Measurements from ENCODE around the gene SST.
"Not testable (repeated sequence)": the region's sequence is repeated elsewhere in the genome, so short reads cannot be mapped to it uniquely, and the experiment has no call there.

The SST gene

GRCh38 chr3:187681756-187682155 is 11.6 kb upstream of the SST start:
- DNase-seq, result not testable (repeated sequence)

GRCh38 chr3:187679638-187680396 is 9.6 kb upstream of the SST start:
- DNase-seq, result peak; percentile 74

GRCh38 chr3:187678726-187679268 is 8.6 kb upstream of the SST start:
- DNase-seq, result peak; percentile 72

- DNase-seq, result peak; percentile 39
These were observed 7.4 kb upstream of the SST start for GRCh38 chr3:187677604-187678003.

GRCh38 chr3:187673012-187673411 is 2.8 kb upstream of the SST start:
- DNase-seq, result no peak

GRCh38 chr3:187667526-187667925 is 2.7 kb downstream of the SST start:
- DNase-seq, result no peak

- no peak for DNase-seq
These were observed 4.3 kb downstream of the SST start for GRCh38 chr3:187665764-187666402.

- no peak for DNase-seq
These were observed 5.2 kb downstream of the SST start for GRCh38 chr3:187665010-187665409.

- DNase-seq, result no peak
These were observed 7.3 kb downstream of the SST start for GRCh38 chr3:187662848-187663409.

- no peak for DNase-seq
These were observed 8.9 kb downstream of the SST start for GRCh38 chr3:187661267-187661666.

GRCh38 chr3:187651282-187651681 is 18.9 kb downstream of the SST start:
- no peak for DNase-seq

- DNase-seq, result no peak
These were observed 22.0 kb downstream of the SST start for GRCh38 chr3:187648177-187648576.

GRCh38 chr3:187646906-187647660 is 23.1 kb downstream of the SST start:
- DNase-seq, result no peak

- not testable (repeated sequence) for DNase-seq
These were observed 24.8 kb downstream of the SST start for GRCh38 chr3:187645379-187645778.

- DNase-seq, result no peak
These were observed 27.3 kb downstream of the SST start for GRCh38 chr3:187642861-187643260.

GRCh38 chr3:187641320-187642016 is 28.7 kb downstream of the SST start:
- no peak for DNase-seq

- DNase-seq, result peak; percentile 58
These were observed 29.6 kb downstream of the SST start for GRCh38 chr3:187640569-187641059.

GRCh38 chr3:187639927-187640568 is 30.1 kb downstream of the SST start:
- DNase-seq, result no peak

GRCh38 chr3:187636528-187636927 is 33.7 kb downstream of the SST start:
- DNase-seq, result no peak

- DNase-seq, result no peak
These were observed 39.8 kb downstream of the SST start for GRCh38 chr3:187630404-187630803.

GRCh38 chr3:187629711-187630110 is 40.5 kb downstream of the SST start:
- DNase-seq, result no peak

GRCh38 chr3:187628169-187628568 is 42.0 kb downstream of the SST start:
- DNase-seq, result no peak

Measured in fibroblast of upper back skin (primary cell).